H1 (cell line): ENCODE data around the gene NCF4. TPM values are rescaled to one million over a fixed set of nuclear protein-coding genes. Genes with fewer than 3 reads are reported as not detected.
A peak's percentile ranks its signal among the peaks of the same experiment; 100 is the strongest.

Experiments used
- CTCF ChIA-PET: fragments of 300-600 bp; sonication (Branson Sonifier 250); formaldehyde crosslinking; loops from one replicate; lab custom pipeline; 2021; ENCODE audit not compliant: partially characterized antibody; lab: Charles Lee
- POLR2A ChIA-PET: fragments of 300-600 bp; sonication (Branson Sonifier 250); formaldehyde crosslinking; loops from one replicate; lab custom pipeline; 2021; ENCODE audit warnings: inconsistent platforms; ENCODE audit not compliant: partially characterized antibody; lab: Charles Lee
- DNase-seq, 2 experiments: peaks; one replicate each; pipeline versions ENCODE4 v3.0.0 to v3.0.0-alpha.2; 2010 to 2022; ENCODE audit warnings: low spot score in 2 of 2, low read depth in 1 of 2, mixed read lengths in 1 of 2
- FAIRE-seq: peaks from 2 replicates; lab custom pipeline; 2011; peaks lifted over from hg19 to GRCh38; lab: Jason Lieb, UNC
- H2AFZ ChIP-seq: 2 replicates; pipeline ENCODE4 v1.8.1; 2012; ENCODE audit warnings: low read length, inconsistent platforms
- H2AK5ac ChIP-seq: 2 replicates; pipeline ENCODE4 v1.6.1; 2013; ENCODE audit warnings: low read depth, low read length
- H2BK120ac ChIP-seq: replicated peaks from 2 replicates; pipeline ENCODE3; 2013; ENCODE audit warnings: low read depth, low read length, inconsistent platforms
- H2BK12ac ChIP-seq: 2 replicates; pipeline ENCODE4 v1.6.1; 2013; ENCODE audit warnings: low read depth, low read length
- H2BK15ac ChIP-seq: 2 replicates; pipeline ENCODE4 v1.6.1; 2013; ENCODE audit warnings: low read length
- H2BK20ac ChIP-seq: 2 replicates; pipeline ENCODE4 v1.6.1; 2013; ENCODE audit warnings: low read length
- H2BK5ac ChIP-seq: 2 replicates; pipeline ENCODE4 v1.6.1; 2013; ENCODE audit warnings: low read depth, low read length
- H3K14ac ChIP-seq: 2 replicates; pipeline ENCODE4 v1.6.1; 2013; ENCODE audit warnings: inconsistent platforms; ENCODE audit not compliant: insufficient read length
- H3K18ac ChIP-seq: 2 replicates; pipeline ENCODE4 v1.6.1; 2013; ENCODE audit warnings: low read length; ENCODE audit errors: extremely low read depth
- H3K23ac ChIP-seq: 2 replicates; pipeline ENCODE4 v1.6.1; 2013; ENCODE audit warnings: inconsistent platforms; ENCODE audit not compliant: insufficient read length
- H3K23me2 ChIP-seq: 2 replicates; pipeline ENCODE4 v1.6.1; 2013; ENCODE audit warnings: low read depth, low read length
- H3K27ac ChIP-seq: 2 replicates; pipeline ENCODE4 v1.6.1; 2011; ENCODE audit warnings: low read depth, low read length, inconsistent platforms
- H3K27me3 ChIP-seq, 4 experiments: replicated peaks in 1 of 4; 1 replicate in 1 of 4; 2 replicates in 3 of 4; pipeline versions ENCODE4 v1.6.1 to v1.8.1; 2011 to 2013; ENCODE audit warnings: low read length in 3 of 4, mild to moderate bottlenecking in 3 of 4, inconsistent platforms in 2 of 4, mixed read lengths in 2 of 4, moderate library complexity in 1 of 4; ENCODE audit not compliant: control insufficient read depth in 3 of 4, insufficient read depth in 3 of 4; ENCODE audit errors: extremely low read depth in 1 of 4
- H3K36me3 ChIP-seq, 4 experiments: 2 replicates each; pipeline versions ENCODE4 v1.6.1 to v1.8.1; 2011 to 2013; ENCODE audit warnings: mild to moderate bottlenecking in 4 of 4, low read length in 3 of 4, moderate library complexity in 2 of 4, control low read depth in 1 of 4, inconsistent platforms in 1 of 4; ENCODE audit not compliant: insufficient read depth in 4 of 4, control insufficient read depth in 2 of 4
- H3K4ac ChIP-seq: replicated peaks from 2 replicates; pipeline ENCODE3; 2013; ENCODE audit warnings: low read length, low read depth, mixed read lengths, inconsistent platforms; ENCODE audit not compliant: insufficient read length
- H3K4me1 ChIP-seq, 4 experiments: replicated peaks in 1 of 4; 1 replicate in 1 of 4; 2 replicates in 3 of 4; pipeline versions ENCODE4 v1.6.1 to v1.8.1; 2011 to 2013; ENCODE audit warnings: low read length in 3 of 4, inconsistent platforms in 2 of 4, mixed read lengths in 1 of 4; ENCODE audit not compliant: insufficient read depth in 4 of 4, control insufficient read depth in 3 of 4
- H3K4me2 ChIP-seq, 2 experiments: 2 replicates each; pipeline versions ENCODE4 v1.6.1 to v1.8.1; 2011 to 2013; ENCODE audit warnings: low read depth in 2 of 2, low read length in 2 of 2, control low read depth in 1 of 2, inconsistent platforms in 1 of 2, mild to moderate bottlenecking in 1 of 2; ENCODE audit not compliant: insufficient read depth in 1 of 2
- H3K4me3 ChIP-seq, 4 experiments: fragments of 200-600, 300-600 bp in 1 of 4; sonication (generic), shearing (Covaris generic), sonication (Bioruptor Twin) in 1 of 4; 2 replicates each; pipeline versions ENCODE4 v1.5.1 to v1.8.1; 2011 to 2016; ENCODE audit warnings: low read length in 4 of 4, low read depth in 3 of 4, control low read depth in 2 of 4, inconsistent platforms in 2 of 4, mild to moderate bottlenecking in 2 of 4, mixed read lengths in 1 of 4, moderate library complexity in 1 of 4; ENCODE audit not compliant: insufficient read depth in 2 of 4; ENCODE audit errors: extremely low read depth in 1 of 4
- H3K56ac ChIP-seq: replicated peaks from 2 replicates; pipeline ENCODE3; 2013; ENCODE audit warnings: low read depth, mild to moderate bottlenecking, mixed read lengths, low read length, inconsistent platforms; ENCODE audit not compliant: insufficient read length
- H3K79me1 ChIP-seq: 2 replicates; pipeline ENCODE4 v1.6.1; 2013; ENCODE audit warnings: low read depth, low read length, control low read depth
- H3K79me2 ChIP-seq, 2 experiments: 2 replicates each; pipeline versions ENCODE4 v1.6.1 to v1.8.1; 2012 to 2013; ENCODE audit warnings: low read length in 2 of 2, mild to moderate bottlenecking in 2 of 2, inconsistent platforms in 1 of 2; ENCODE audit not compliant: insufficient read depth in 2 of 2, control insufficient read depth in 1 of 2
- H3K9ac ChIP-seq, 4 experiments: replicated peaks in 1 of 4; 1 replicate in 1 of 4; 2 replicates in 3 of 4; pipeline versions ENCODE4 v1.6.1 to v1.8.1; 2011 to 2013; ENCODE audit warnings: low read depth in 3 of 4, low read length in 3 of 4, control low read depth in 2 of 4, mild to moderate bottlenecking in 2 of 4, moderate library complexity in 2 of 4, inconsistent platforms in 1 of 4; ENCODE audit errors: extremely low read depth in 1 of 4
- H3K9me3 ChIP-seq, 2 experiments: 2 replicates each; pipeline versions ENCODE4 v1.6.1 to v1.8.1; 2012 to 2013; ENCODE audit warnings: mild to moderate bottlenecking in 2 of 2, moderate library complexity in 2 of 2, control low read depth in 1 of 2, inconsistent platforms in 1 of 2, low read depth in 1 of 2, low read length in 1 of 2, mixed read lengths in 1 of 2; ENCODE audit not compliant: insufficient read depth in 2 of 2
- H4K20me1 ChIP-seq, 2 experiments: replicated peaks in 1 of 2; 2 replicates each; pipeline versions ENCODE3 to v1.8.1; 2011 to 2013; ENCODE audit warnings: inconsistent platforms in 2 of 2, low read length in 2 of 2, mild to moderate bottlenecking in 1 of 2; ENCODE audit not compliant: insufficient read depth in 2 of 2, control insufficient read depth in 1 of 2
- H4K5ac ChIP-seq: 2 replicates; pipeline ENCODE4 v1.6.1; 2013; ENCODE audit warnings: low read length, low read depth, mixed read lengths, inconsistent platforms; ENCODE audit not compliant: insufficient read length
- H4K8ac ChIP-seq: 2 replicates; pipeline ENCODE4 v1.8.0; 2013; ENCODE audit warnings: mild to moderate bottlenecking, moderate library complexity, low read length, inconsistent platforms; ENCODE audit not compliant: insufficient read depth; ENCODE audit errors: extremely low read depth
- H4K91ac ChIP-seq: replicated peaks from 2 replicates; pipeline ENCODE3; 2013; ENCODE audit warnings: low read length, mixed read lengths, inconsistent platforms; ENCODE audit not compliant: insufficient read length
- ATF2 ChIP-seq: IDR thresholded peaks from 2 replicates; pipeline ENCODE4 v1.6.1; 2012; ENCODE audit warnings: low read length, inconsistent platforms
- BCL11A ChIP-seq, 2 experiments: IDR thresholded peaks; one replicate each; pipeline ENCODE4 v1.6.1; 2011; ENCODE audit warnings: low read depth in 2 of 2, low read length in 2 of 2, mild to moderate bottlenecking in 2 of 2
- BRCA1 ChIP-seq: IDR thresholded peaks from 2 replicates; pipeline ENCODE4 v1.6.1; 2012; ENCODE audit warnings: low read depth, low read length, improper control_type of control experiment
- CHD2 ChIP-seq: IDR thresholded peaks from 2 replicates; pipeline ENCODE4 v1.6.1; 2012; ENCODE audit warnings: low read length, improper control_type of control experiment
- EGR1 ChIP-seq: IDR thresholded peaks from 2 replicates; pipeline ENCODE4 v1.6.1; 2011; ENCODE audit warnings: low read depth, low read length, borderline replicate concordance
- MAFK ChIP-seq: IDR thresholded peaks from 2 replicates; pipeline ENCODE4 v1.6.1; 2012; ENCODE audit warnings: low read depth, mild to moderate bottlenecking, improper control_type of control experiment, low read length
- NRF1 ChIP-seq: IDR thresholded peaks from 2 replicates; pipeline ENCODE4 v1.6.1; 2011; ENCODE audit warnings: mild to moderate bottlenecking, low read depth, low read length, improper control_type of control experiment
- SIN3A ChIP-seq, 2 experiments: IDR thresholded peaks in 1 of 2; conservative IDR thresholded peaks in 1 of 2; 2 replicates each; pipeline ENCODE4 v1.6.1; 2011 to 2012; ENCODE audit warnings: low read length in 2 of 2, improper control_type of control experiment in 1 of 2, low read depth in 1 of 2, mild to moderate bottlenecking in 1 of 2
- SIX5 ChIP-seq: IDR thresholded peaks from 2 replicates; pipeline ENCODE4 v1.6.1; 2011; ENCODE audit warnings: mild to moderate bottlenecking, low read depth, low read length
- TEAD4 ChIP-seq: IDR thresholded peaks from 2 replicates; pipeline ENCODE4 v1.6.1; 2012; ENCODE audit warnings: low read depth, low read length, inconsistent platforms, mixed read lengths
- WGBS, 2 experiments: shearing (Covaris generic) in 1 of 2; methylation state at CpG; one replicate each; pipeline versions ENCODE4 v1.1.6 to v1.1.7; 2013 to 2015; ENCODE audit warnings: low lambda C conversion rate in 2 of 2, mixed read lengths in 2 of 2, inconsistent platforms in 1 of 2, low coverage in 1 of 2, missing lambda C conversion rate in 1 of 2; ENCODE audit not compliant: insufficient replicate concordance in 2 of 2, insufficient coverage in 1 of 2, insufficient read length in 1 of 2; ENCODE audit errors: extremely low coverage in 1 of 2, missing lambda C conversion rate in 1 of 2; 5-methylcytosine and 5-hydroxymethylcytosine counted together
- polyA plus RNA-seq, 7 experiments: library from polyadenylated mRNA; depleted of rRNA in 3 of 7; stranded (reverse) in 5 of 7; unstranded in 2 of 7; fragments of >200 nt in 5 of 7; fragments of 200-250 nt in 2 of 7; gene quantifications; 1 replicate in 5 of 7; 2 replicates in 1 of 7; 4 replicates in 1 of 7; pipeline versions ENCODE4 v1.2.1 to v1.2.3, GENCODE V29; 2011 to 2013; ENCODE audit warnings: missing spikeins in 2 of 7, mixed read lengths in 2 of 7
- total RNA-seq: library from RNA; stranded (reverse); fragmentation: NEBNext Ultra II Directional; extraction: Animal tissue kit (Norgen Biotek cat#: 25700); gene quantifications from 2 replicates; pipeline ENCODE4 v1.2.1, GENCODE V29; 2021

Gene NCF4
- total and polyA plus RNA-seq, 2 of the 8 experiments (the other 6 are each of a cell fraction or from before 2014, with no cell fraction given) = 0.20 TPM; not detected in 1

- no peak overlapping the region for H2BK15ac ChIP-seq
- H3K79me2 ChIP-seq = no peaks in the 10 kb centered on the region
- DNase-seq (no peak), FAIRE-seq (peak; percentile 74)
- H3K36me3 ChIP-seq = no peaks in the 10 kb centered on the region
- H3K79me1 ChIP-seq = no peaks in the 10 kb centered on the region
- POLR2A ChIA-PET = interaction anchor here (0.8 to 4.7 kb wide), 3 partner anchors 8 to 87 kb away, joined by 3 to 28 read pairs (median 3); no protein-coding TSS in a partner anchor
- no peak overlapping the region for H3K4ac ChIP-seq
- H3K4me1 ChIP-seq = peaks cover 4 to 15% (median 8%) of the 10 kb centered on the region in 4 experiments
- H2BK120ac ChIP-seq = no peak overlapping the region
- no peak overlapping the region for H3K56ac ChIP-seq
- H4K5ac ChIP-seq = no peak overlapping the region
- no peak overlapping the region; a peak in 1 of 7 replicates for H3K9ac ChIP-seq
- H3K18ac ChIP-seq = peak overlapping the region; percentile 21; the same call in 1 of the 2 replicates
- 27% methylated on average over 13 of the region's 13 CpGs; no CpG with 5 or more reads in 1 of the 2 experiments for WGBS, 2 experiments
- no peak overlapping the region; the same call in 1 of the 2 replicates for H2BK5ac ChIP-seq
- H2BK20ac ChIP-seq = 0 out of 2 replicates have a peak overlapping the region, but pooled peaks have one; percentile 82
- H3K23ac ChIP-seq = no peak overlapping the region
- no peaks in the 10 kb centered on the region for H3K9me3 ChIP-seq
- H3K27ac ChIP-seq = no peak overlapping the region
- peak overlapping the region; percentile 54; the same call in 1 of the 2 replicates for H2AK5ac ChIP-seq
- peak overlapping the region; percentile 55 to 59 for H3K4me2 ChIP-seq
- CTCF ChIA-PET = interaction anchor here (0.6 to 1.9 kb wide), 6 partner anchors 12 to 1871 kb away, joined by 3 to 7 read pairs (median 4); no protein-coding TSS in a partner anchor
- peaks cover 10 to 48% (median 30%) of the 10 kb centered on the region in 4 experiments for H3K27me3 ChIP-seq
- no peak overlapping the region for H4K91ac ChIP-seq
- H3K14ac ChIP-seq = no peak overlapping the region
- H2BK12ac ChIP-seq = peak overlapping the region; percentile 96
- H3K4me3 ChIP-seq = peak overlapping the region in 2 of 4 experiments; percentile 1 to 32; a peak in 4 of 8 replicates
- peak overlapping the region; percentile 87; the same call in 1 of the 2 replicates for H4K8ac ChIP-seq
- H2AFZ ChIP-seq = no peak overlapping the region
- H4K20me1 ChIP-seq = no peaks in the 10 kb centered on the region
- H3K23me2 ChIP-seq = no peaks in the 10 kb centered on the region
- TF ChIP-seq EGR1 (no peak), SIN3A (conservative IDR thresholded peaks at IDR 0.05 in 1 of 2, IDR thresholded peaks at IDR 0.05 in 1 of 2; ENCODE audit: low read depth in 1 of 2, low read length in 2 of 2) (no peak), MAFK (no peak), ATF2 (peak; percentile 66; the same call in 1 of the 2 replicates), CHD2 (no peak), BCL11A (IDR thresholded peaks at IDR 0.05; ENCODE audit: low read depth in 2 of 2, low read length in 2 of 2) (no peak), TEAD4 (0 out of 2 replicates have a peak, but pooled peaks have one; percentile 19), SIX5 (no peak), BRCA1 (no peak), NRF1 (no peak)
Observed at GRCh38 chr22:36911887-36912661, 51.3 kb downstream of the NCF4 start.
